Suprapubic skin (tissue), 4 donors: ENCODE data around the gene PPP2R5A.

Experiments used
- EP300 ChIP-seq: sonication (generic); formaldehyde crosslinking; IDR thresholded peaks from one replicate; pipeline ENCODE4 v1.6.1; 2017; ENCODE audit warnings: antibody characterized with exemption
- POLR2A ChIP-seq, 2 donors: fragments of 450-650 bp; IDR thresholded peaks; one replicate each; pipeline ENCODE4 v1.6.1; 2017; ENCODE audit warnings: antibody characterized with exemption in 2 of 2, mild to moderate bottlenecking in 2 of 2, moderate library complexity in 2 of 2
- POLR2AphosphoS5 ChIP-seq, 3 donors: sonication (generic); formaldehyde crosslinking; IDR thresholded peaks; one replicate each; pipeline ENCODE4 v1.6.1; 2017; ENCODE audit warnings: antibody characterized with exemption in 3 of 3
- TF ChIP-seq, protein P1 (sequence below), 2 donors: fragments of 200-600 bp in 1 of 2; fragments of 450-650 bp in 1 of 2; sonication (generic) in 1 of 2; IDR thresholded peaks; one replicate each; pipeline ENCODE4 v1.5.1; 2016 to 2019; ENCODE audit warnings: antibody characterized with exemption in 2 of 2, mild to moderate bottlenecking in 1 of 2, moderate library complexity in 1 of 2

DNA sequence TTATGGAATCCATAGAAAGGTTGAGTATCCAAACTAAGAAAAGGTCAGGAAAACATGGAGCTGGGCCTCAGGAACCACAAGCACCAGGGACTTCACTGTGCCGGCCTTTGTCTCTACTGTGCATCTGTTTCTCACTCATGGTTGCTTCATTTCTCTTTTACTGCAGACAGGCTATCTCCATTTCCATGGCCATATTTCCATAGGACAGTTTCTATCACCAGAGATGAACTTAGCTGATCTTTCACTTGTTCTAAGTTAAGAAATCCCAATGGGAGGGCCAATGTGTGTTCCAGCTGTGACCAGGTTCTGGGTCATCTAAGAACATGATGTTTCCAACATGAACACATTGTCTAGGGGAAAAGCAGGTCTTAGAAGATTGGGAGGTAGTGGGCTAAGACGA is 43.7 kb upstream of the PPP2R5A start:
- TF ChIP-seq, protein P1, sequence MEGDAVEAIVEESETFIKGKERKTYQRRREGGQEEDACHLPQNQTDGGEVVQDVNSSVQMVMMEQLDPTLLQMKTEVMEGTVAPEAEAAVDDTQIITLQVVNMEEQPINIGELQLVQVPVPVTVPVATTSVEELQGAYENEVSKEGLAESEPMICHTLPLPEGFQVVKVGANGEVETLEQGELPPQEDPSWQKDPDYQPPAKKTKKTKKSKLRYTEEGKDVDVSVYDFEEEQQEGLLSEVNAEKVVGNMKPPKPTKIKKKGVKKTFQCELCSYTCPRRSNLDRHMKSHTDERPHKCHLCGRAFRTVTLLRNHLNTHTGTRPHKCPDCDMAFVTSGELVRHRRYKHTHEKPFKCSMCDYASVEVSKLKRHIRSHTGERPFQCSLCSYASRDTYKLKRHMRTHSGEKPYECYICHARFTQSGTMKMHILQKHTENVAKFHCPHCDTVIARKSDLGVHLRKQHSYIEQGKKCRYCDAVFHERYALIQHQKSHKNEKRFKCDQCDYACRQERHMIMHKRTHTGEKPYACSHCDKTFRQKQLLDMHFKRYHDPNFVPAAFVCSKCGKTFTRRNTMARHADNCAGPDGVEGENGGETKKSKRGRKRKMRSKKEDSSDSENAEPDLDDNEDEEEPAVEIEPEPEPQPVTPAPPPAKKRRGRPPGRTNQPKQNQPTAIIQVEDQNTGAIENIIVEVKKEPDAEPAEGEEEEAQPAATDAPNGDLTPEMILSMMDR (IDR thresholded peaks at IDR 0.05) = no peak
- TF ChIP-seq EP300 (no peak), POLR2A (IDR thresholded peaks at IDR 0.05) (no peak), POLR2AphosphoS5 (IDR thresholded peaks at IDR 0.05) (no peak)
